AG04449 (cell line): ENCODE measurements around the gene PLA2G2D.

Experiments
- CTCF ChIA-PET: fragments of 350-600 bp; formaldehyde crosslinking; extraction: SDS; loops from one replicate; lab custom pipeline; 2021; ENCODE audit warnings: antibody characterized with exemption; lab: Yijun Ruan, JAX
- POLR2A ChIA-PET: fragments of 400-600, 350-600 bp; formaldehyde crosslinking; extraction: SDS; loops from one replicate; lab custom pipeline; 2020; ENCODE audit warnings: antibody characterized with exemption, inconsistent platforms; lab: Yijun Ruan, JAX
- DNase-seq: peaks from one replicate; pipeline ENCODE4 v3.0.0-alpha.2; 2010; ENCODE audit warnings: low read depth, low spot score
- H3K4me3 ChIP-seq: 2 replicates; pipeline ENCODE4 v1.5.1; 2011; ENCODE audit warnings: low read depth, mild to moderate bottlenecking, control low read depth, low read length
- TF ChIP-seq, protein P1 (sequence below): IDR thresholded peaks from one replicate; pipeline ENCODE4 v1.5.1; 2011; ENCODE audit warnings: mild to moderate bottlenecking, moderate library complexity, low read length, control low read depth, inconsistent platforms; ENCODE audit not compliant: insufficient read depth; ENCODE audit errors: missing control alignments

PLA2G2D gene

DNA sequence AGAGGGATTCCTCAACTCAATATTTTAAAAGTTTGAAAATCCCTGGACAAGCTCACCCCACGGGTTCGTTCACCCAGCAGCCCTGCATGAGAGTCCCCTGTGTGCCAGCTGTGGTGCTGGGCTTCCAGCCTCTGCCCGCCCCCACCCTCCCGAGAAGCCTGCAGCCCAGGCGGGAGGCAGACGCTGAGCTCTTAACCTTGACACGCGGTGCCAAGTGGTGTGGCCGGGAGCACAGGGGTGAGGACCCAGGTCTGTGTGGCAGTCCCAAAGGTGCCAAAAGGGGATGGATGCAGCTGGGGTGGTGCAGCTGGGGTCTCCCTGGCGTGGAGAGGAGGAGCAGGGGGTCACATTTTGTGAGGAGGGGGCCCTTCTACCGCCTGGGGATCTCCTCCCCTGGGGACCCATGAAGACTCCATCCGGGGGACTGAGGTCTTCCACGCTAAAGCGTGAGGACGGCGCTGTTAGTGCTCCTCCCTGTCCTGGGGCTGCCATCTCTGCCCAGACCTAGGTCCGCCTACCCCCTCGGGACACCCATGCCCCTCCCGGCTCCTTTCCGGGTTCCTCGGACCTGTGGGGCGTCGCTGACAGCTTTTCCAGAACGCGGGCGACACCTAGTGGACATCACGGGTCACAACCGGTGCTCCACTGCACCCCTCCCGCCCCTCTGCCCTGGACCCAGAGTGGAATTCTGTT lies 32.7 kb upstream of the PLA2G2D start:
- TF ChIP-seq, protein P1, sequence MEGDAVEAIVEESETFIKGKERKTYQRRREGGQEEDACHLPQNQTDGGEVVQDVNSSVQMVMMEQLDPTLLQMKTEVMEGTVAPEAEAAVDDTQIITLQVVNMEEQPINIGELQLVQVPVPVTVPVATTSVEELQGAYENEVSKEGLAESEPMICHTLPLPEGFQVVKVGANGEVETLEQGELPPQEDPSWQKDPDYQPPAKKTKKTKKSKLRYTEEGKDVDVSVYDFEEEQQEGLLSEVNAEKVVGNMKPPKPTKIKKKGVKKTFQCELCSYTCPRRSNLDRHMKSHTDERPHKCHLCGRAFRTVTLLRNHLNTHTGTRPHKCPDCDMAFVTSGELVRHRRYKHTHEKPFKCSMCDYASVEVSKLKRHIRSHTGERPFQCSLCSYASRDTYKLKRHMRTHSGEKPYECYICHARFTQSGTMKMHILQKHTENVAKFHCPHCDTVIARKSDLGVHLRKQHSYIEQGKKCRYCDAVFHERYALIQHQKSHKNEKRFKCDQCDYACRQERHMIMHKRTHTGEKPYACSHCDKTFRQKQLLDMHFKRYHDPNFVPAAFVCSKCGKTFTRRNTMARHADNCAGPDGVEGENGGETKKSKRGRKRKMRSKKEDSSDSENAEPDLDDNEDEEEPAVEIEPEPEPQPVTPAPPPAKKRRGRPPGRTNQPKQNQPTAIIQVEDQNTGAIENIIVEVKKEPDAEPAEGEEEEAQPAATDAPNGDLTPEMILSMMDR = peak; percentile 94
- peak overlapping the region; percentile 52 for H3K4me3 ChIP-seq
- no peak for DNase-seq
- CTCF ChIA-PET = interaction anchor here (0.7 to 5.7 kb wide), 46 partner anchors 9 to 491 kb away, joined by 3 to 137 read pairs (median 5); partner anchors contain the start of genes OTUD3 and PLA2G2A
- POLR2A ChIA-PET = interaction anchor here (1.3 kb wide), 1 partner anchor 177 kb away, joined by 3 read pairs; no protein-coding TSS in a partner anchor

DNA sequence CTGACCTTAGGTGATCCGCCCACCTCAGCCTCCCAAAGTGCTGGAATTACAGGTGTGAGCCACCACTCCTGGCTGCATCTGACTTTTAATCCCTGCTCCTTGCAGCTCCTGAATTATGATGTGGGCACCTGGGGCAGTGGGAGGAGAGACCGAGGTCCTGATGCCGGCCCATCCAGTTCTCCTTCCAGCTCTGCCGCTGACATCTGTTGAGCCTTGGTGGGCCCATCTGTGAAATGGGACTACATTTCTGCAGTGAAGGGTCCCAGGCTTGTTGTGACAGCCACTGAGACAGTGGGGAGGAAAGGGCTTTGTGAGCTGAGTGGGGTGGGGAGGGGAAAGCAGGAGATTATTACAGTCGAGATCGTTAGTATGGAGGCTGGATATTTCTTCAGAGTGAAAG lies 31.6 kb upstream of the PLA2G2D start:
- ChIA-PET POLR2A (interaction anchor here (1.3 kb wide), 1 partner anchor 176 kb away, joined by 3 read pairs; no protein-coding TSS in a partner anchor), CTCF (interaction anchor here (1.3 to 5.7 kb wide), 12 partner anchors 45 to 268 kb away, joined by 5 to 137 read pairs (median 15); partner anchors contain the start of genes OTUD3 and PLA2G2A)
- H3K4me3 ChIP-seq = no peak overlapping the region
- TF ChIP-seq, protein P1 = no peak
- no peak for DNase-seq

DNA sequence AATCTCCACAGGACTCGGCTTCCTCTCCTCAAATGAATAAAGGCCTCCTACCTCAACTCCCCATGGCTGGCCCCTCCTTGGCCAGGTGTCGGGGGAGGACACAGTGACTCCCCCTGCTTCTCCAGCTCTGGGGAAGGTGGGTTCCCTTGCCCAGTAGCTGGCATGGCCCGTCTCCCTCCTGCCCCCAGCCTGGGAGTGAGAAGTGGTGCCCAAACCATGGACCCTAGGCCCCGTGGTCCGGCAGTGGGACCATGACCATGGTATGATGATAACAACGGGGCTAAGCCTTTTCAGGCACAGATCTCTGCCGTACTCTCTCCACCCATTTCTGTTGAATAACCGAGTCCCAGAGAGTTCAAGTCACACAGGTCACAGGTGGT lies 31.0 kb upstream of the PLA2G2D start:
- DNase-seq = no peak
- POLR2A ChIA-PET = no interaction called here
- CTCF ChIA-PET = interaction anchor here (2.8 to 5.7 kb wide), 5 partner anchors 46 to 268 kb away, joined by 12 to 137 read pairs (median 35); partner anchors contain the start of gene OTUD3
- TF ChIP-seq, protein P1 = no peak
- H3K4me3 ChIP-seq = no peak overlapping the region

DNA sequence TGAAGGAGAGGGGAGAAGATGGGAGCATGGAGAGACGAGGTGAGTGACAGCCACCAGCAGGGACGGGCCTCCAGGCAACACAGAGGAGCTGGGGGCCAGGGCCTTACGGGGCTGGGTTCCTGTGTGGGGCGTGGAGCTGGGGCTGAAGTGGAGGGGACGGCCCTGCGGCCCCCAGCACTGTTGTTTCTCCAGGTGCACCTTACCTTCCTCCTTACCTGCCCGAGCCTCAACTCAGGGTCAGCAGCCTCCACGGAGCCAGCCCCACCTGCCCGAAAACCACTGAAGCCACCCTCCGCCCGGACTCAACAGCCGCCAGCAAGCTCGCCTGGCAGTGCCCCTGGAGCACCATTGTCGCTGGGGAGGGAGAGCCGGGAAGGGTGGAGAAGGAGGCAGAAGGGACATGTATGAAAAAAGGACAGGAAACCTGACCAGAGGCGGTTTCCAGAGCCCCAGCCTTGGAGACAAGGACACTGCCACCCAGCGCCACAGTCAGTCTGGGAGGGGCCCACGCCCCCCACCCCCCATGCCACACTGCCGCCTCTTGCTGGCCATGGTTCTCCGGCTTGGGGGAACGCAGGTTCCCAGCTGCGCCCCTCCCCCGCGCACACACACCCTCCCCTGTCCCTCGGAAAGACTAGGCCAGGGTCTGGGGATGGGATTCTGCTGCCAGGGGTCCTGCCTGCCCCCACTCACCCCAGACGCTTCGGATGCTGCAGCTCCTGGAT lies 30.4 kb upstream of the PLA2G2D start:
- no peak overlapping the region for H3K4me3 ChIP-seq
- CTCF ChIA-PET = interaction anchor here (3.7 to 5.3 kb wide), 3 partner anchors 46 to 230 kb away, joined by 22 to 115 read pairs (median 29); no protein-coding TSS in a partner anchor
- TF ChIP-seq, protein P1 = no peak
- no peak for DNase-seq
- POLR2A ChIA-PET = no interaction called here

DNA sequence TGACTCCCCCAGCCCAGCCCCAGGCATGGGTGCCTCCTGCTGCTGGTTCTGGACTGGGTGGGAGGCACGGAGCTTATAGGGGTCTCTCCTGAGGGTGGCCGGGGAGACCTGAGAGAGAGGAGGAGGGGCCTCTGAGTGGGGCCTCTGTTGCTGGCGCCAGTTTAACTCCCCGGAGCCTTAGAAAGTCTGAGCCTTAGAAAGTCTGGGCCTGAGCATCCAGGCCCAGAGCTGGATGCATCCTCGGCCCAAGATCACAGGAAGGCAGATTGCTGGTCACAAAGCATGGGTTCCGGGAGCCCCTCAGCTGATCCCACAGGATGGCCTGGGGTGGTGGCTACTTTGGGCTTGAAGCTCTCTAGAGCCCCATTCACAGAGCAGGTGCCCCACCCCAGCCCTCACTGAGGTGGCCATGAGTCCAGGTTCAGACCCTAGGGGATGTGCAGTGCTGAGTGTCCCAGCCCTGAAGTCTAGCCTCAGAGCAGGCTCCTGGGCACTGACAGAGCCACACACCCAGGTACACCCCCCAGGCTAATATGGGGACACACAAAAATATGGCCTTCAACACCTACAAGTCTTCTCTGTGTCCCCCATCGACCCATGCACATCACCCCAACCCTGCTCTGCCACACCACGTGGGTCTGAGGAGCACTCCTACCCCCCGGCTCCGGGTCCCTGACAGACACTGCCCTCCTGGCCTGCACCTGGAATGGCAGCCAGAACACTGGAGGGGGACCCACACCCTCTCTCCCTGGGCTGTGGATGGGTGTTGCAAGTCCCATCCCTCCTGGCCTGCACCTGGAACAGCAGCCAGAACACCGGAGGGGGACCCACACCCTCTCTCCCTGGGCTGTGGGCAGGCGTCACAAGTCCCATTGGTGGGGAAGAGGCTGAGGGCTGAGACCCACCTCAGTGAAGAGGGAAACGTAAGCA lies 29.5 kb upstream of the PLA2G2D start:
- no peak for DNase-seq
- TF ChIP-seq, protein P1 = no peak
- no peak overlapping the region for H3K4me3 ChIP-seq
- ChIA-PET POLR2A (no interaction called here), CTCF (interaction anchor here (1.1 to 5.3 kb wide), 4 partner anchors 47 to 229 kb away, joined by 4 to 115 read pairs (median 17); no protein-coding TSS in a partner anchor)
